ENCODE measurements around the gene POTEF. TPM values are rescaled to one million over a fixed set of nuclear protein-coding genes. Genes with fewer than 3 reads are reported as not detected.
A peak's percentile ranks its signal among the peaks of the same experiment; 100 is the strongest.
"Not testable (repeated sequence)": the region's sequence is repeated elsewhere in the genome, so short reads cannot be mapped to it uniquely, and the experiment has no call there.

Gene POTEF
- total and polyA plus RNA-seq, 2 of the 4 experiments (the other 2 are of a cell fraction) = not detected

GRCh38 chr2:130160838-130161705, 32.0 kb upstream of the POTEF start:
- BruUV-seq (replicated peaks); H2BK5ac ChIP-seq (ENCODE audit: low read depth, low read length, poor library complexity, severe bottlenecking); H3K79me1 ChIP-seq (ENCODE audit: low read depth in 1 of 2, low read length in 2 of 2); H3K18ac ChIP-seq (ENCODE audit: low read depth, low read length); H3K9ac ChIP-seq (ENCODE audit: low read depth, low read length); H2BK20ac ChIP-seq (ENCODE audit: low read depth, low read length); H3K4me2 ChIP-seq (ENCODE audit: low read depth, low read length); H3K56ac ChIP-seq (ENCODE audit: extremely low read depth, insufficient read depth, low read length); H3K9me3 ChIP-seq (ENCODE audit: control insufficient read depth, insufficient read depth, low read length); H3K27me3 ChIP-seq (ENCODE audit: control insufficient read depth, insufficient read depth, low read length); intact Hi-C loops (cut with micrococcal nuclease); H3K4me1 ChIP-seq (ENCODE audit: control insufficient read depth, insufficient read depth, low read length); H2AFZ ChIP-seq (replicated peaks; ENCODE audit: low read length, poor library complexity); CTCF ChIA-PET; DNase-seq; H3K4me3 ChIP-seq (ENCODE audit: insufficient read depth, low read depth, low read length); H3K27ac ChIP-seq (ENCODE audit: insufficient read depth, low read length); H2AK5ac ChIP-seq (ENCODE audit: low read depth, low read length); dilution Hi-C loops (cut with HindIII; ENCODE audit: low sequenced_read_pairs, unreplicated experiment); H2BK15ac ChIP-seq (ENCODE audit: low read depth, low read length); H3K23ac ChIP-seq (ENCODE audit: low read depth, low read length); POLR2A ChIA-PET (ENCODE audit: unreplicated experiment); H3K14ac ChIP-seq (replicated peaks; ENCODE audit: low read depth, low read length); H3K9me1 ChIP-seq (ENCODE audit: insufficient read depth, low read length); H2AK9ac ChIP-seq (replicated peaks; ENCODE audit: low read depth, low read length, poor library complexity); H4K91ac ChIP-seq (ENCODE audit: insufficient read depth, low read depth, low read length); H3K4ac ChIP-seq (ENCODE audit: low read depth, low read length); H4K5ac ChIP-seq (ENCODE audit: low read depth, low read length); H4K8ac ChIP-seq (ENCODE audit: low read depth in 2 of 2, low read length in 2 of 2); H4K20me1 ChIP-seq (ENCODE audit: insufficient read depth, low read length); H2BK120ac ChIP-seq (ENCODE audit: low read depth, low read length): not testable (repeated sequence)
- 80% methylated on average over 1 of the region's 25 CpGs; no CpG with 5 or more reads in 1 of the 2 experiments for WGBS, 2 experiments (ENCODE audit: extremely low coverage in 2 of 2, insufficient read length in 1 of 2)
- peaks cover 34% of the 10 kb centered on the region for H3K36me3 ChIP-seq (ENCODE audit: control insufficient read depth, insufficient read depth, low read length)
- ATAC-seq (ENCODE audit: low read depth) = peak; percentile 30; the same call in 1 of the 2 replicates
- in situ Hi-C loops (cut with MboI; ENCODE audit: low sequenced_read_pairs) = loop anchor here (25.0 kb wide), 1 partner anchor 1351 kb away; no protein-coding TSS in a partner anchor

Measured in IMR-90 (cell line).